ENCODE measurements around the gene MYLIP. TPM values are rescaled to one million over a fixed set of nuclear protein-coding genes. Genes with fewer than 3 reads are reported as not detected.

MYLIP gene
- total and polyA plus RNA-seq, 2 of the 13 experiments (the other 11 are each of a cell fraction or from before 2014, with no cell fraction given), result 3.4 to 10.8 TPM

DNA sequence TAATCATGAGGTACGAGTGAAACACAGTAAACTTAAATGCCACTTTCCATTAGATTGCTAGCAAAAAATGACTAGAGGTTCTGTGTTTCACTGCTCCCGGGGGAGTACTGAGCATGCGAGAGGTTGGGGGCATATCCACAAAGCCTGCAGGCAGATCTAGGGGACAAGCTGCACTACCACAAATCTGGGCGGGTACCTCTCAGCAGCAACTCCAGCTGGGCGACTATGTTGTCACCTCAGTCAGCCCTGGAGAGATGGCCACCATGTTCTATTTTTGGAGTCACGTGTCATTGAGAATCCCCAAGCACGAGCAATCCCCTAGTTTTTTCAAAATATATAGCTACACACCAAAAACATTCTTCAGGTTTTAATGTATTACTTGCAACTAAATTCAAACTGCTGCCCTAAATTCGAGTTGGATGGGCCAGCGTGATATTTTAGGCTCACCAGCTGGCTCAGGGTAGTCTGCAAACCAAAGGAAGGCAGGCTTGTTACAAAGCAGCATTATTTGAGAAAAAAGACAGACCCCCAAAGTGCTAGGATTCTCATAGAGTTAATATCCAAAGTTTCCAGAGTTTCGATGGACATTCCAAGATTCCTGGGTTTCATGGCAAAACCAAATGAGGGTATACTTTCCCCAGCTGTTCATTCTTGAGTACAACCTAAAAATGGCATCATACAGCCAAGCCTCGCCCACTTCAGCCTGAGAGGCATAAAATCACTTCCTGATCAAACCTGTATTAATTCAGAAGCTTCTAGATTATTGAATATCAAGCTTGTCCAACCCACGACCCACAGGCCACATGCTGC, 24.1 kb upstream of the MYLIP start:
- intact Hi-C loops (cut with micrococcal nuclease; ENCODE audit: unreplicated experiment), result no loop called here
- Histone ChIP-seq H3K9me3 (ENCODE audit: low read length) (no peaks in the 10 kb centered on the region), H3K4me2 (ENCODE audit: low read depth, low read length) (no peak overlapping the region), H2AFZ (ENCODE audit: low read length) (no peak overlapping the region), H3K27ac (ENCODE audit: extremely low read length, insufficient read depth, low read length) (no peak overlapping the region), H3K4me1 (ENCODE audit: insufficient read depth, low read length) (no peaks in the 10 kb centered on the region), H3K9ac (ENCODE audit: insufficient read depth, low read depth, low read length) (no peak overlapping the region), H3K27me3 (ENCODE audit: control insufficient read depth in 1 of 2, insufficient read depth in 2 of 2, low read length in 2 of 2) (no peaks in the 10 kb centered on the region), H3K79me2 (ENCODE audit: insufficient read depth, low read length) (no peaks in the 10 kb centered on the region), H3K4me3 (replicated peaks in 1 of 3; ENCODE audit: insufficient read depth in 1 of 3, low read depth in 2 of 3, low read length in 3 of 3) (no peak overlapping the region), H3K36me3 (replicated peaks in 1 of 2; ENCODE audit: control insufficient read depth in 1 of 2, insufficient read depth in 2 of 2, low read length in 2 of 2) (no peaks in the 10 kb centered on the region), H4K20me1 (ENCODE audit: insufficient read depth, low read length) (no peaks in the 10 kb centered on the region)
- BruUV-seq (replicated peaks), result no TSS peak
- no peak for DNase-seq (ENCODE audit: low spot score)
- POLR2A ChIA-PET, result no interaction called here
- FAIRE-seq, result no peak
- no peak for ATAC-seq
- 19% methylated on average over 12 of the region's 12 CpGs for WGBS (ENCODE audit: low lambda C conversion rate)
- CTCF ChIA-PET (ENCODE audit: low intra/inter-chr PET ratio, low total read pairs), result no interaction called here
- in situ Hi-C loops (cut with HindIII; ENCODE audit: extremely low pct_ligation_motif_present, low pct_unique_long_range_greater_than_20kb), result no loop called here
- no peak for TF ChIP-seq RELA (CRISPR knock-in tag; IDR thresholded peaks at IDR 0.05)
- TF ChIP-seq ZFP36L1 (CRISPR knock-in tag; IDR thresholded peaks at IDR 0.05), result no peak
- TF ChIP-seq ZNF274 (CRISPR knock-in tag; IDR thresholded peaks at IDR 0.05), result no peak
- no peak for TF ChIP-seq THRA (CRISPR knock-in tag; IDR thresholded peaks at IDR 0.05; ENCODE audit: borderline replicate concordance)
- TF ChIP-seq ZNF121 (CRISPR knock-in tag; IDR thresholded peaks at IDR 0.05), result no peak
- TF ChIP-seq ZNF605 (CRISPR knock-in tag; IDR thresholded peaks at IDR 0.05), result no peak
- TF ChIP-seq, protein P1, sequence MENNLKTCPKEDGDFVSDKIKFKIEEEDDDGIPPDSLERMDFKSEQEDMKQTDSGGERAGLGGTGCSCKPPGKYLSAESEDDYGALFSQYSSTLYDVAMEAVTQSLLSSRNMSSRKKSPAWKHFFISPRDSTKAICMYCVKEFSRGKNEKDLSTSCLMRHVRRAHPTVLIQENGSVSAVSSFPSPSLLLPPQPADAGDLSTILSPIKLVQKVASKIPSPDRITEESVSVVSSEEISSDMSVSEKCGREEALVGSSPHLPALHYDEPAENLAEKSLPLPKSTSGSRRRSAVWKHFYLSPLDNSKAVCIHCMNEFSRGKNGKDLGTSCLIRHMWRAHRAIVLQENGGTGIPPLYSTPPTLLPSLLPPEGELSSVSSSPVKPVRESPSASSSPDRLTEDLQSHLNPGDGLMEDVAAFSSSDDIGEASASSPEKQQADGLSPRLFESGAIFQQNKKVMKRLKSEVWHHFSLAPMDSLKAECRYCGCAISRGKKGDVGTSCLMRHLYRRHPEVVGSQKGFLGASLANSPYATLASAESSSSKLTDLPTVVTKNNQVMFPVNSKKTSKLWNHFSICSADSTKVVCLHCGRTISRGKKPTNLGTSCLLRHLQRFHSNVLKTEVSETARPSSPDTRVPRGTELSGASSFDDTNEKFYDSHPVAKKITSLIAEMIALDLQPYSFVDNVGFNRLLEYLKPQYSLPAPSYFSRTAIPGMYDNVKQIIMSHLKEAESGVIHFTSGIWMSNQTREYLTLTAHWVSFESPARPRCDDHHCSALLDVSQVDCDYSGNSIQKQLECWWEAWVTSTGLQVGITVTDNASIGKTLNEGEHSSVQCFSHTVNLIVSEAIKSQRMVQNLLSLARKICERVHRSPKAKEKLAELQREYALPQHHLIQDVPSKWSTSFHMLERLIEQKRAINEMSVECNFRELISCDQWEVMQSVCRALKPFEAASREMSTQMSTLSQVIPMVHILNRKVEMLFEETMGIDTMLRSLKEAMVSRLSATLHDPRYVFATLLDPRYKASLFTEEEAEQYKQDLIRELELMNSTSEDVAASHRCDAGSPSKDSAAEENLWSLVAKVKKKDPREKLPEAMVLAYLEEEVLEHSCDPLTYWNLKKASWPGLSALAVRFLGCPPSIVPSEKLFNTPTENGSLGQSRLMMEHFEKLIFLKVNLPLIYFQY (CRISPR knock-in tag; IDR thresholded peaks at IDR 0.05; ENCODE audit: borderline replicate concordance), result no peak
- TF ChIP-seq ZBTB14 (CRISPR knock-in tag; IDR thresholded peaks at IDR 0.05), result no peak
- TF ChIP-seq TEF (CRISPR knock-in tag; IDR thresholded peaks at IDR 0.05), result no peak
- TF ChIP-seq, protein P2, sequence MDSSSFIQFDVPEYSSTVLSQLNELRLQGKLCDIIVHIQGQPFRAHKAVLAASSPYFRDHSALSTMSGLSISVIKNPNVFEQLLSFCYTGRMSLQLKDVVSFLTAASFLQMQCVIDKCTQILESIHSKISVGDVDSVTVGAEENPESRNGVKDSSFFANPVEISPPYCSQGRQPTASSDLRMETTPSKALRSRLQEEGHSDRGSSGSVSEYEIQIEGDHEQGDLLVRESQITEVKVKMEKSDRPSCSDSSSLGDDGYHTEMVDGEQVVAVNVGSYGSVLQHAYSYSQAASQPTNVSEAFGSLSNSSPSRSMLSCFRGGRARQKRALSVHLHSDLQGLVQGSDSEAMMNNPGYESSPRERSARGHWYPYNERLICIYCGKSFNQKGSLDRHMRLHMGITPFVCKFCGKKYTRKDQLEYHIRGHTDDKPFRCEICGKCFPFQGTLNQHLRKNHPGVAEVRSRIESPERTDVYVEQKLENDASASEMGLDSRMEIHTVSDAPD (CRISPR knock-in tag; IDR thresholded peaks at IDR 0.05), result no peak
- TF ChIP-seq, protein P3, sequence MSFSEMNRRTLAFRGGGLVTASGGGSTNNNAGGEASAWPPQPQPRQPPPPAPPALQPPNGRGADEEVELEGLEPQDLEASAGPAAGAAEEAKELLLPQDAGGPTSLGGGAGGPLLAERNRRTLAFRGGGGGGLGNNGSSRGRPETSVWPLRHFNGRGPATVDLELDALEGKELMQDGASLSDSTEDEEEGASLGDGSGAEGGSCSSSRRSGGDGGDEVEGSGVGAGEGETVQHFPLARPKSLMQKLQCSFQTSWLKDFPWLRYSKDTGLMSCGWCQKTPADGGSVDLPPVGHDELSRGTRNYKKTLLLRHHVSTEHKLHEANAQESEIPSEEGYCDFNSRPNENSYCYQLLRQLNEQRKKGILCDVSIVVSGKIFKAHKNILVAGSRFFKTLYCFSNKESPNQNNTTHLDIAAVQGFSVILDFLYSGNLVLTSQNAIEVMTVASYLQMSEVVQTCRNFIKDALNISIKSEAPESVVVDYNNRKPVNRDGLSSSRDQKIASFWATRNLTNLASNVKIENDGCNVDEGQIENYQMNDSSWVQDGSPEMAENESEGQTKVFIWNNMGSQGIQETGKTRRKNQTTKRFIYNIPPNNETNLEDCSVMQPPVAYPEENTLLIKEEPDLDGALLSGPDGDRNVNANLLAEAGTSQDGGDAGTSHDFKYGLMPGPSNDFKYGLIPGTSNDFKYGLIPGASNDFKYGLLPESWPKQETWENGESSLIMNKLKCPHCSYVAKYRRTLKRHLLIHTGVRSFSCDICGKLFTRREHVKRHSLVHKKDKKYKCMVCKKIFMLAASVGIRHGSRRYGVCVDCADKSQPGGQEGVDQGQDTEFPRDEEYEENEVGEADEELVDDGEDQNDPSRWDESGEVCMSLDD (CRISPR knock-in tag; IDR thresholded peaks at IDR 0.05; ENCODE audit: borderline replicate concordance), result no peak
